HepG2 (cell line): Measurements from ENCODE around the gene JPH2. TPM values are rescaled to one million over a fixed set of nuclear protein-coding genes. Genes with fewer than 3 reads are reported as not detected.

Experiments used
- ATAC-seq: fragments of 200-7000 bp; cut with Tn5 transposase; 3 replicates; pipeline ENCODE4 v1.9.1; 2020; ENCODE audit warnings: mild to moderate bottlenecking, moderate library complexity
- BruUV-seq: library from RNA; stranded (reverse); fragments of 400-500 nt; replicated peaks from 2 replicates; lab custom pipeline; 2021; lab: Mats Ljungman, UMichigan
- CTCF ChIA-PET: fragments of 300-600 bp; formaldehyde crosslinking; extraction: SDS; loops from one replicate; lab custom pipeline; 2021; ENCODE audit warnings: low total read pairs, inconsistent platforms, low intra/inter-chr PET ratio; lab: Yijun Ruan, JAX
- POLR2A ChIA-PET: fragments of 350-600 bp; sonication (Branson Sonifier 250); formaldehyde crosslinking; loops from one replicate; lab custom pipeline; 2020; ENCODE audit warnings: antibody characterized with exemption, inconsistent platforms; lab: Yijun Ruan, JAX
- DNase-seq: peaks from one replicate; pipeline ENCODE4 v3.0.0-alpha.2; 2015; ENCODE audit warnings: low spot score
- FAIRE-seq: peaks from 3 replicates; lab custom pipeline; 2011; peaks lifted over from hg19 to GRCh38; lab: Jason Lieb, UNC
- H2AFZ ChIP-seq: one replicate; pipeline ENCODE4 v1.6.1; 2011; ENCODE audit warnings: low read length, inconsistent platforms
- H3K27ac ChIP-seq: fragments of 300-600 bp; 3 replicates; pipeline ENCODE4 v1.8.0; 2011; ENCODE audit warnings: mixed run types, mild to moderate bottlenecking, mixed read lengths, low read length, inconsistent platforms; ENCODE audit not compliant: insufficient read depth; ENCODE audit errors: extremely low read length
- H3K27me3 ChIP-seq, 2 experiments: fragments of 200-600 bp in 1 of 2; 2 replicates in 1 of 2; 3 replicates in 1 of 2; pipeline versions ENCODE4 v1.6.0 to v1.8.0; 2011; ENCODE audit warnings: low read length in 2 of 2, mild to moderate bottlenecking in 2 of 2, moderate library complexity in 2 of 2, inconsistent platforms in 1 of 2; ENCODE audit not compliant: insufficient read depth in 2 of 2, control insufficient read depth in 1 of 2
- H3K36me3 ChIP-seq, 2 experiments: fragments of 200-600 bp in 1 of 2; replicated peaks in 1 of 2; 2 replicates in 1 of 2; 3 replicates in 1 of 2; pipeline versions ENCODE4 v1.5.1 to v1.8.0; 2011; ENCODE audit warnings: low read length in 2 of 2, inconsistent platforms in 1 of 2; ENCODE audit not compliant: insufficient read depth in 2 of 2, control insufficient read depth in 1 of 2
- H3K4me1 ChIP-seq: 2 replicates; pipeline ENCODE4 v1.5.1; 2012; ENCODE audit warnings: low read length, inconsistent platforms; ENCODE audit not compliant: insufficient read depth
- H3K4me2 ChIP-seq: 2 replicates; pipeline ENCODE4 v1.6.0; 2011; ENCODE audit warnings: low read depth, low read length, inconsistent platforms
- H3K4me3 ChIP-seq, 3 experiments: fragments of 200-600 bp in 1 of 3; sonication (generic), shearing (Covaris generic) in 1 of 3; replicated peaks in 1 of 3; 2 replicates each; pipeline ENCODE4 v1.5.1; 2011 to 2016; ENCODE audit warnings: low read length in 3 of 3, inconsistent platforms in 2 of 3, low read depth in 2 of 3, mild to moderate bottlenecking in 2 of 3, control low read depth in 1 of 3, mixed read lengths in 1 of 3; ENCODE audit not compliant: insufficient read depth in 1 of 3
- H3K79me2 ChIP-seq: one replicate; pipeline ENCODE4 v1.6.1; 2011; ENCODE audit warnings: low read length, inconsistent platforms; ENCODE audit not compliant: insufficient read depth
- H3K9ac ChIP-seq: 2 replicates; pipeline ENCODE4 v1.6.0; 2011; ENCODE audit warnings: mild to moderate bottlenecking, low read depth, low read length, inconsistent platforms; ENCODE audit not compliant: insufficient read depth
- H3K9me3 ChIP-seq: 2 replicates; pipeline ENCODE4 v1.5.1; 2012; ENCODE audit warnings: mild to moderate bottlenecking, low read length
- H4K20me1 ChIP-seq: 2 replicates; pipeline ENCODE4 v1.6.0; 2011; ENCODE audit warnings: inconsistent platforms, mild to moderate bottlenecking, low read length, moderate library complexity; ENCODE audit not compliant: insufficient read depth
- ADNP ChIP-seq: sonication (generic); formaldehyde crosslinking; IDR thresholded peaks from 2 replicates; pipeline ENCODE4 v1.4.0; 2020; ENCODE audit warnings: missing genetic modification reagents
- CEBPG ChIP-seq: IDR thresholded peaks from 2 replicates; pipeline ENCODE4 v1.6.1; 2016
- MXI1 ChIP-seq: IDR thresholded peaks from 3 replicates; pipeline ENCODE4 v1.6.1; 2012; ENCODE audit warnings: low read depth, low read length, inconsistent platforms, borderline replicate concordance
- PHB2 ChIP-seq: fragments of 450-650 bp; IDR thresholded peaks from 2 replicates; pipeline ENCODE4 v1.6.1; 2018; ENCODE audit not compliant: partially characterized antibody
- PHF8 ChIP-seq: sonication (generic); formaldehyde crosslinking; IDR thresholded peaks from 2 replicates; pipeline ENCODE4 v1.5.0; 2020; ENCODE audit warnings: missing genetic modification reagents
- PRPF4 ChIP-seq: fragments of 200-400 bp; formaldehyde crosslinking; IDR thresholded peaks from 2 replicates; pipeline ENCODE4 v1.6.1; 2016; ENCODE audit warnings: low read length, low read depth; ENCODE audit not compliant: poor library complexity, severe bottlenecking
- SATB2 ChIP-seq: sonication (generic); formaldehyde crosslinking; IDR thresholded peaks from 2 replicates; pipeline ENCODE4 v1.5.0; 2020; ENCODE audit warnings: missing genetic modification reagents
- SKI ChIP-seq: fragments of 450-650 bp; IDR thresholded peaks from one replicate; pipeline ENCODE4 v1.6.1; 2018; ENCODE audit warnings: mild to moderate bottlenecking; ENCODE audit not compliant: partially characterized antibody
- SOX5 ChIP-seq: IDR thresholded peaks from 2 replicates; pipeline ENCODE4 v1.6.1; 2016; ENCODE audit warnings: borderline replicate concordance
- SOX6 ChIP-seq, 2 experiments: fragments of 450-650 bp in 1 of 2; sonication (generic) in 1 of 2; formaldehyde crosslinking in 1 of 2; IDR thresholded peaks; 2 replicates each; pipeline versions ENCODE4 v1.4.0 to v1.6.1; 2017 to 2020; ENCODE audit warnings: antibody characterized with exemption in 1 of 2, mild to moderate bottlenecking in 1 of 2, missing genetic modification reagents in 1 of 2
- ZBTB1 ChIP-seq: sonication (generic); formaldehyde crosslinking; IDR thresholded peaks from 2 replicates; pipeline ENCODE4 v1.4.0; 2020; ENCODE audit warnings: missing genetic modification reagents, borderline replicate concordance
- ZKSCAN8 ChIP-seq: IDR thresholded peaks from 2 replicates; pipeline ENCODE4 v1.6.1; 2016; ENCODE audit warnings: borderline replicate concordance, missing genetic modification reagents, missing compliant biosample characterization
- ZNF546 ChIP-seq: sonication (generic); formaldehyde crosslinking; conservative IDR thresholded peaks from 2 replicates; pipeline ENCODE4 v1.8.1; 2023; ENCODE audit warnings: mild to moderate bottlenecking, missing genetic modification reagents
- ZNF841 ChIP-seq: sonication (generic); formaldehyde crosslinking; IDR thresholded peaks from 2 replicates; pipeline ENCODE4 v1.8.1; 2023; ENCODE audit warnings: missing genetic modification reagents, borderline replicate concordance
- ZSCAN20 ChIP-seq: sonication (generic); formaldehyde crosslinking; IDR thresholded peaks from 2 replicates; pipeline ENCODE4 v1.4.0; 2020; ENCODE audit warnings: missing genetic modification reagents, mild to moderate bottlenecking, borderline replicate concordance
- WGBS: methylation state at CpG from one replicate; pipeline ENCODE4 v1.1.6; 2017; ENCODE audit warnings: low lambda C conversion rate; 5-methylcytosine and 5-hydroxymethylcytosine counted together
- in situ Hi-C: cut with HindIII; loops from 2 replicates; pipeline ENCODE4 v1.10.0; 2017; ENCODE audit warnings: low pct_unique_long_range_greater_than_20kb; ENCODE audit not compliant: extremely low pct_ligation_motif_present
- intact Hi-C: fragments of 100-400 bp; cut with micrococcal nuclease; formaldehyde crosslinking; loops from one replicate; pipeline ENCODE4 v1.10.0; 2022; ENCODE audit not compliant: unreplicated experiment
- polyA plus RNA-seq, 8 experiments: library from polyadenylated mRNA; depleted of rRNA in 3 of 8; stranded (reverse) in 7 of 8; unstranded in 1 of 8; fragments of >200 nt; fragmentation: Illumina TruSeq in 4 of 8; extraction: Trizol in 4 of 8; gene quantifications; 2 replicates each; pipeline versions ENCODE4 v1.2.1 to v1.2.3, GENCODE V29; 2011 to 2016; ENCODE audit warnings: low read depth in 4 of 8, missing spikeins in 1 of 8, mixed read lengths in 1 of 8; ENCODE audit not compliant: insufficient read depth in 1 of 8
- total RNA-seq, 5 experiments: library from RNA; depleted of rRNA; stranded (reverse); fragments of >200 nt; fragmentation: Illumina TruSeq; extraction: Trizol; gene quantifications; 2 replicates each; pipeline ENCODE4 v1.2.3, GENCODE V29; 2016; ENCODE audit warnings: low read depth in 1 of 5
- TF ChIP-seq, protein P1 (sequence below): sonication (generic); formaldehyde crosslinking; IDR thresholded peaks from 2 replicates; pipeline ENCODE4 v1.4.0; 2020; ENCODE audit warnings: missing genetic modification reagents, mild to moderate bottlenecking, borderline replicate concordance
- TF ChIP-seq, protein P2 (sequence below): sonication (generic); formaldehyde crosslinking; IDR thresholded peaks from 2 replicates; pipeline ENCODE4 v1.8.0; 2022; ENCODE audit warnings: mild to moderate bottlenecking, missing genetic modification reagents, moderate library complexity
- TF ChIP-seq, protein P3 (sequence below): sonication (generic); formaldehyde crosslinking; conservative IDR thresholded peaks from 2 replicates; pipeline ENCODE4 v1.8.0; 2022; ENCODE audit warnings: low read depth, missing genetic modification reagents

JPH2 gene
- total and polyA plus RNA-seq, 2 of the 13 experiments (the other 11 are each of a cell fraction or from before 2014, with no cell fraction given): 0.42 TPM; not detected in 1

DNA sequence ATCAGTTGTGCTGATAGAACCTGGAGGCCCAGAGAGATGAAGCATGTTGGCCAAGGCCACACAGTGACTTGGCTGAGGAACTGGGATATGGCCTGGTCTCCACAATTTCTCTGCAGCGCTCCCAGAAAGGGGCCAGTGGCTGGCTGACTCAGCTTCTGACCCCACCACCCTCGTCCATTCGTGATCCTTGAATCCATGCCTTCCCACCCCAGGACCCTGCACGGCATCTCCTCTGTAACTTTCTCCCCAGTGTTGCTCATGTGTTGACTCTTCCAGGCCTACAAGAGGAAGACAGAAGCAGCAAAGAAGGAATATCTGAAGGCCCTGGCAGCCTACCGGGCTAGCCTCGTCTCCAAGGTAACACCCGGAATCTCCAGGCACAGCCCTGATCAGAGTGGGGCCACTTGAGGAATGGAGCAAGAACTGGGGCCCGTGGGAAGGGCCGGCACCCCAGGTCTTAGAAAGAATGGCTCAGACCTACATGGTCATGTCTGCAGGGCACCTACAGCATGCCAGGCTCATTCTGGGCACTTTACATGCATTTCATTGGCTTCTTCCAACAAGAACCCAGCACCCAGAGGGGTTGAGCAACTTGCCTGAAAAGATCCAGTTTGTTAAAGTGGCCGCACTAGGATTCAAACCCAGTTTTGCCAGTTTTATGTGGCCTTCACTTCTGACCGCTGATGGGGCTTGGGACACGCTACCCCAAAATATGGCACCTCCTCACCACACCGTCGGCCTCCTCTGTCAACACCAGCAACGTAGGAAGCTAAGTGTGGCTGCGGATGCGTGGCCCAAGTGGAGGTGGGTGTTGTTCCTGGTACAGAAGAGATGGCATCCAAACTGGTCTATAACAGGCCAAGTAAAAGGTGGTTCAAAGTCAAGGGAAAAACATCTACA is 122.2 kb downstream of the JPH2 start:
- no peak overlapping the region for H3K27ac ChIP-seq
- no peaks in the 10 kb centered on the region for H3K9me3 ChIP-seq
- FAIRE-seq (no peak), ATAC-seq (no peak), DNase-seq (no peak)
- ChIA-PET CTCF (no interaction called here), POLR2A (no interaction called here)
- H2AFZ ChIP-seq: no peak overlapping the region
- H3K36me3 ChIP-seq: no peaks in the 10 kb centered on the region
- H4K20me1 ChIP-seq: no peaks in the 10 kb centered on the region
- H3K4me2 ChIP-seq: no peak overlapping the region
- no peaks in the 10 kb centered on the region for H3K79me2 ChIP-seq
- in situ Hi-C loops: no loop called here
- WGBS: 20% methylated on average over 16 of the region's 17 CpGs
- BruUV-seq: no TSS peak
- peaks cover 10 to 49% of the 10 kb centered on the region in 2 experiments; a peak in 4 of 5 replicates for H3K27me3 ChIP-seq
- H3K4me3 ChIP-seq: no peak overlapping the region
- no peak overlapping the region for H3K9ac ChIP-seq
- intact Hi-C loops: no loop called here
- no peaks in the 10 kb centered on the region for H3K4me1 ChIP-seq
- TF ChIP-seq MXI1 (no peak), ZKSCAN8 (CRISPR knock-in tag) (no peak), SATB2 (no peak), CEBPG (CRISPR knock-in tag) (no peak), ADNP (CRISPR knock-in tag) (no peak), SOX5 (CRISPR knock-in tag) (no peak), PHB2 (no peak), SOX6 (IDR thresholded peaks at IDR 0.05) (no peak), SOX6 (CRISPR knock-in tag; IDR thresholded peaks at IDR 0.05) (no peak), PRPF4 (no peak), PHF8 (no peak), SKI (no peak), ZNF841 (CRISPR knock-in tag) (no peak), ZNF546 (CRISPR knock-in tag) (no peak), ZBTB1 (CRISPR knock-in tag) (no peak), ZSCAN20 (CRISPR knock-in tag) (no peak)
- TF ChIP-seq, protein P1, sequence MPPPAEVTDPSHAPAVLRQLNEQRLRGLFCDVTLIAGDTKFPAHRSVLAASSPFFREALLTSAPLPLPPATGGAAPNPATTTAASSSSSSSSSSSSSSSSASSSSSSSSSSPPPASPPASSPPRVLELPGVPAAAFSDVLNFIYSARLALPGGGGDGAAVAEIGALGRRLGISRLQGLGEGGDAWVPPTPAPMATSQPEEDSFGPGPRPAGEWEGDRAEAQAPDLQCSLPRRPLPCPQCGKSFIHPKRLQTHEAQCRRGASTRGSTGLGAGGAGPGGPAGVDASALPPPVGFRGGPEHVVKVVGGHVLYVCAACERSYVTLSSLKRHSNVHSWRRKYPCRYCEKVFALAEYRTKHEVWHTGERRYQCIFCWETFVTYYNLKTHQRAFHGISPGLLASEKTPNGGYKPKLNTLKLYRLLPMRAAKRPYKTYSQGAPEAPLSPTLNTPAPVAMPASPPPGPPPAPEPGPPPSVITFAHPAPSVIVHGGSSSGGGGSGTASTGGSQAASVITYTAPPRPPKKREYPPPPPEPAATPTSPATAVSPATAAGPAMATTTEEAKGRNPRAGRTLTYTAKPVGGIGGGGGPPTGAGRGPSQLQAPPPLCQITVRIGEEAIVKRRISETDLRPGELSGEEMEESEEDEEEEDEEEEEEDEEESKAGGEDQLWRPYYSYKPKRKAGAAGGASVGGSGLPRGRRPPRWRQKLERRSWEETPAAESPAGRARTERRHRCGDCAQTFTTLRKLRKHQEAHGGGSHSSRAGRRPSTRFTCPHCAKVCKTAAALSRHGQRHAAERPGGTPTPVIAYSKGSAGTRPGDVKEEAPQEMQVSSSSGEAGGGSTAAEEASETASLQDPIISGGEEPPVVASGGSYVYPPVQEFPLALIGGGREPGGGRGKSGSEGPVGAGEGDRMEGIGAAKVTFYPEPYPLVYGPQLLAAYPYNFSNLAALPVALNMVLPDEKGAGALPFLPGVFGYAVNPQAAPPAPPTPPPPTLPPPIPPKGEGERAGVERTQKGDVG (CRISPR knock-in tag): no peak
- TF ChIP-seq, protein P2, sequence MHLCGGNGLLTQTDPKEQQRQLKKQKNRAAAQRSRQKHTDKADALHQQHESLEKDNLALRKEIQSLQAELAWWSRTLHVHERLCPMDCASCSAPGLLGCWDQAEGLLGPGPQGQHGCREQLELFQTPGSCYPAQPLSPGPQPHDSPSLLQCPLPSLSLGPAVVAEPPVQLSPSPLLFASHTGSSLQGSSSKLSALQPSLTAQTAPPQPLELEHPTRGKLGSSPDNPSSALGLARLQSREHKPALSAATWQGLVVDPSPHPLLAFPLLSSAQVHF (CRISPR knock-in tag): no peak
- TF ChIP-seq, protein P3, sequence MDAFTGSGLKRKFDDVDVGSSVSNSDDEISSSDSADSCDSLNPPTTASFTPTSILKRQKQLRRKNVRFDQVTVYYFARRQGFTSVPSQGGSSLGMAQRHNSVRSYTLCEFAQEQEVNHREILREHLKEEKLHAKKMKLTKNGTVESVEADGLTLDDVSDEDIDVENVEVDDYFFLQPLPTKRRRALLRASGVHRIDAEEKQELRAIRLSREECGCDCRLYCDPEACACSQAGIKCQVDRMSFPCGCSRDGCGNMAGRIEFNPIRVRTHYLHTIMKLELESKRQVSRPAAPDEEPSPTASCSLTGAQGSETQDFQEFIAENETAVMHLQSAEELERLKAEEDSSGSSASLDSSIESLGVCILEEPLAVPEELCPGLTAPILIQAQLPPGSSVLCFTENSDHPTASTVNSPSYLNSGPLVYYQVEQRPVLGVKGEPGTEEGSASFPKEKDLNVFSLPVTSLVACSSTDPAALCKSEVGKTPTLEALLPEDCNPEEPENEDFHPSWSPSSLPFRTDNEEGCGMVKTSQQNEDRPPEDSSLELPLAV (CRISPR knock-in tag): no peak
